HG02588 (cell line): ENCODE results near the gene ANKRD53.

ENCODE experiments used
- ATAC-seq: cut with Tn5 transposase; IDR thresholded peaks from one replicate; pipeline ENCODE4 v1.9.1; 2021; ENCODE audit warnings: mild to moderate bottlenecking, moderate library complexity; ENCODE audit not compliant: unreplicated experiment

The ANKRD53 gene

DNA sequence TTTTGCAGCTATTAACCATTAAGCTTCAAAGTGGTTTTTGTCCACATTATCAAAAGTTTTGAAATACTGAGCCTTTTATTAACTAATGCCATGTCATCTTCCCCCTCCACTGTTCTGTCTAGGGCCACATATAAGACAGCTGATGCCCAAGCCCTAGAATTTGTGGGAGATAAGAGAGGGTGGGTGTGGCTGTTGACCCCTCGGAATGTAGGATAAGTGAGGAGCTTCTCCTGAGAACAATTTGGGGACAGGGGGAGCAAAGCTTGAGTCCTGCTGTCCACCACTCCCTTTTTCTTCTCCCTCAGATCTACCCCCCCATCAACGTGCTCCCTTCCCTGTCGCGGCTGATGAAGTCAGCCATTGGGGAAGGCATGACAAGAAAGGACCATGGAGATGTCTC lies 14.3 kb upstream of the ANKRD53 start:
- ATAC-seq = no peak

DNA sequence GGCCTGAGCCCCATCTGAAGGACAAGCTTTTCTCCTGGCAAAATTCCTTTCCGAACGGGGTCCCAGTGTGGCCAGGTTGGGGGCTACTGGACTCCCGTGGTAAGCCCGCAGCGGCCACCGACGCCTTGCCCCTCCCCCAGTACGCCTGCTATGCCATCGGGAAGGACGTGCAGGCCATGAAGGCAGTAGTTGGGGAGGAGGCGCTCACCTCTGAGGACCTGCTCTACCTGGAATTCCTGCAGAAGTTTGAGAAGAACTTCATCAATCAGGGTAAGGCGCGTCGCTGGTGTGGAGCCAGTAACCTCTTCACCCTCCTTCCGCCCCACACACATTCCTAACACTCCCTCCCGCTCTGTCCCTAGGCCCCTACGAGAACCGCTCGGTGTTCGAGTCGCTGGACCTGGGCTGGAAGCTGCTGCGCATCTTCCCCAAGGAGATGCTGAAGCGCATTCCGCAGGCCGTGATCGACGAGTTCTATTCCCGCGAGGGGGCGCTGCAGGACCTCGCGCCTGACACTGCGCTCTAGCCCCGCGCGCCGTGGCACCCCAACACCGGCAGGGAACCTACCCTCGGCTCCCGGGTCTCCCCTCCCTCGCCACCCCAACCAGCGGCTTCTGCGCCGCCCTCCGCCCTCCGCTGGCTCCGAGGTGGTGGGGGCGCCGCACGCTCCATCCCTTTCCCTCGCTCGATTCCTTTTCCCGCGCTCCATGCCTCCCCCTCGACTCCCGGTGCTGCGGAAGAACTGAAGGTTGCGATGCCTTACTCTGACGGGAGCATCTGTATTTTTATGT lies 13.6 kb upstream of the ANKRD53 start:
- peak; percentile 75 for ATAC-seq

DNA sequence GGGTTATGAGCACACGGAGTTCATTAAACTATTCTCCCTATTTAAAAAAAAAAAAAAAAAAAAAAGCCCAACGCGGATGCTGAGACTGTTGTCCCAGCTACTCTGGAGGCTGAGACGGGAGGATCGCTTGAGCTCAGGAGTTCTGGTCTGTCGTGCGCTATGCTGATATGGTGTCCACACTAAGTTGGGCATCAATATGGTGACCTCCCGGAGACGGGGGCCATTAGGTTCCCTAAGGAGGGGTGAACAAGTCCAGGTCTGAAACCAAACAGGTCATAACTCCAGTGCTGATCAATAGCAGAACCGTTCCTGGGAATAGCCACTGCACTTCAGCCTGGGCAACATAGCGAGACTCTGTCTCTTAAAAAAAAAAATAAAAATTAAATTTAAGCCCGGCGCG lies 12.9 kb upstream of the ANKRD53 start:
- no peak for ATAC-seq

DNA sequence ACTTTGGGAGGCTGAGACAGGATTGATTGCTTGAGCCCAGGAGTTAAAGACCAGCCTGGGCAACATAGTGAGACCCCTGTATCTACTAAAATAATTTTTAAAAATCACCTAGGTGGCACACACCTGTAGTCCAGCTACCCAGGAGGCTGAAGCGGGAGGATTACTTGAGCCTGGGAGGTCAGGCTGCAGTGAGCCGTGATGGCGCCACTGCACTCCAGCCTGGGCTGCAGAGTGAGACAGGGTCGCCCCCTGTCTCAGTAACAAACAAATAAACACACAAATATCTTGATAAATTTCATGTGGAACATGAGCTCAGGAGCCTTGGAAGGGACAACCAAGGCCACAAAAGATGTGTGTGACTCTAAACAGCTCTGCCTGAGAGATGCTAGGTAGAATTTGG lies 11.7 kb upstream of the ANKRD53 start:
- ATAC-seq = no peak

DNA sequence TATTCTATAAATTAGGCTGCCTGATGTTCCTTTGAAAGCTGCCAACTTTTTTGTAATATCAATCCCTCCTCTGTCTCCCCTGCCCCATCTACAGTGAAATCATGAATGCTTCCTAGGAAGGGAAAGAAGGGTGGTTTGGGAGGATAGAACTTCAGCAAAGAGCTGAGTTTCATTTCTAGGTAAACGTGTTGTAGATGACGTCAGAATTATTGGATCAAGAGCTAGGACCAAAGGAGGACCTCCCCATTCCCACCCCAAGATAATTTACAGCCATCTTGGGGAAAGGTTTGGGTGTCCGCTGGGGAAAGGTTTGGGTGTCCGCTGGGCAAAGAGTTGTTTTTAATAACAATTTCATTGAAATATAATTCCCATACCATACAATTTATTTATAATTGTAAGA lies 11.2 kb upstream of the ANKRD53 start:
- ATAC-seq = no peak

DNA sequence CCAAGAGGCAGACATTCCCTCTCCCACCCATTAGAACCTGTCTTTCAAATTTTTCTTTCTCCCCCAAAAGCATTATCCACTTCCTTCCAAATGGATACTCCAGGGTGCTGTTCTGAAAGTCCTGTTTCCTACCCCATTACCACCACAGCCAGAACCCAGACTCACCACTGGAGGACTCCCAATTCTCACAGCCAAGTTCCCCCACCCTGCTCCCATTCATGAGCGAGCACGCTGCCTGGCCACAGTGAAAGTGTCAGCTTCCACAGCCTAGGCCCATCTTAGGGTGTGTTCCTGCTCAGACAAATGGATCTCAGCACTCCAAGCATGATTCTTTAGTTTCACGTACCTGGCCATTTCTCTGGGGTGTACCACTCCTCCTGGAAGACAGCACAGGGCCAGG lies 3.8 kb upstream of the ANKRD53 start:
- no peak for ATAC-seq

DNA sequence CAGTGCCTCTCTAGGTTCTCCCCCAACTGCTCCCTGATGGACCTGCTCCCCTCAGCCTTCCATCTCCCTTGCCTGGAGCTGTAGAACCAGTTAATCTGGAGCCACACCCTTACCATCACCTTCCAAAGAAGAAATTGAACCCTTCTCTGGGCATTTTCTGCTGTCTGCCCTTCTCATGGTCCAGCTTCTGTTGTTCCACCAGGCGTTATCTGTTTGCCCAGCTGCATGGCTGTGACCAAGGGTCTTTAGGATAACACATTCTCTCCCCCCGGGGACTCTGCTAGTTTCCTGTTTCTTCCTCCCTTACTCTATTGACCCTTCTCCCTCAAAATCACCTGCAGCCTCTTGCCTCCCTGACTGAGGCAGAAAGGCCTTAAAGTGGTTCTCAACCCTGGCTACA lies 3.2 kb upstream of the ANKRD53 start:
- no peak for ATAC-seq

DNA sequence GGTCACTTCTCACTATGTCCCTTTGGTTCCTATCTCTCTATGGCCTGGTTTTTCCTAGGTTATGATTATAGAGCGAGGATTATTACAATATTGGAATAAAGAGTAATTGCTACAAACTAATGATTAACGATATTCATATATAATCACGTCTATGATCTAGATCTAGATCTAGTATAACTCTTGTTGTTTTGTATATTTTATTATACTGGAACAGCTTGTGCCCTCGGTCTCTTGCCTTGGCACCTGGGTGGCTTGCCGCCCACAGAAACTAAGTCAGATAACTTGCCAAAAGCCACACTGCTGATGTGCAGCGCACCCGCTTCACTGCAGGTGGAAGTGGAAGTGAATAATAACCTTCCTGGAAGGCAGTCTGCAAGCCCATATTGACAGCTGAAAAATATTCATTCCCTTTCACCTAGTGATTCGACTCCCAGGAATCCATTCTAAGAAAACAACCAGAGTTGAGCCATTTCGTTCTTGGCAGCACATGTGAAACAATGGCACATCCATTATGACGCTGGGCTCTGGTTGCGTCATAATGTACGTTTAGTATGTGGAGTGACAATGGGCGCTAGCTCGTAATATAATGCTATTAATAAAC lies 725 bp upstream of the ANKRD53 start:
- no peak for ATAC-seq

DNA sequence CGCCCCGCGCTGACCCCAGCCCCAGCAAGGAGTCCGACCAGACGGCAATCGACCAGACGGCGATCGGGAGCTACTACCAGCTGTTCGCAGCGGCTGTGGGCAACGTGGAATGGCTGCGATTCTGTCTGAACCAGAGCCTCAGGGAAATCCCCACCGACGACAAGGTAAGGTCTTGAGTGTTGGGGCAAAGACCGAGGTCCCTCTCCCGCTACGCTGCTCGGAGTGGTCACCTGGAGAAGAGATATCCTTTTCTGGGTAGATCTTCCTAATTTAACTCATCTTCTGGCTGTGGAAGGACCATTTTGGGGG lies 704 bp downstream of the ANKRD53 start:
- no peak for ATAC-seq

DNA sequence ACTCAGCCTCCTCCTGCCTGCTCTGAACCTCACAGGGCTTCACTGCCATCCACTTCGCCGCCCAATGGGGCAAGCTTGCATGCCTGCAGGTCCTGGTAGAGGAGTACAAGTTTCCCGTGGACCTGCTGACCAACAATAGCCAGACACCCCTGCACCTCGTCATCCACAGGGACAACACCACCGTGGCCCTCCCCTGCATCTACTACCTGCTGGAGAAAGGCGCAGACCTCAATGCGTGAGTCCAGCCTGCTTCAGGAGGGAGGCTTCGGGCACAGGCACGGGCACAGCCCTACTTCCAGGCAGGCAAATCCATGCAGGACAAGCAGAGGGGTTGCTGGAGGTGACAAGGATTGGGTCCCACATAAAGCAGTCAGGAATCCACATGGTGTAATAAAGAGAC lies 1.2 kb downstream of the ANKRD53 start:
- no peak for ATAC-seq

DNA sequence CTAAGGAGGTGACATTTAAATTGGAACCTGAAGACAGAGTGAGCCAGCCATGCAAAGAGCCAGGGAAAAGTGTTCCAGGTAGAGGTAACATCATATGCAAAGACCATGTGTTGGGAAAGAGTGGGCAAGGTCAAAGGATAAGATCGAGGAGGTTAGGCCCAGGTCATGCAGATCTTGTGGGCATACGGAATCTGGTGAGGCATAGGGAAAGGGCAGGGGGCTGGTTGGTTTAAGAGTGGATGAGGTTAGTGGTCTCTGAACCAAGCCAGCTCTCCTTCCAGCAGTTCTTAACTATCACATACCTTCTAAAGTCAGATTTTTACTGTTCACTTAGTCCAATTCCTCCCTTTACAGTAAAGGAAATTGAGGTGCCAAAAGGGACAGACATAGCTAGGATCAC lies 3.0 kb downstream of the ANKRD53 start:
- no peak for ATAC-seq

DNA sequence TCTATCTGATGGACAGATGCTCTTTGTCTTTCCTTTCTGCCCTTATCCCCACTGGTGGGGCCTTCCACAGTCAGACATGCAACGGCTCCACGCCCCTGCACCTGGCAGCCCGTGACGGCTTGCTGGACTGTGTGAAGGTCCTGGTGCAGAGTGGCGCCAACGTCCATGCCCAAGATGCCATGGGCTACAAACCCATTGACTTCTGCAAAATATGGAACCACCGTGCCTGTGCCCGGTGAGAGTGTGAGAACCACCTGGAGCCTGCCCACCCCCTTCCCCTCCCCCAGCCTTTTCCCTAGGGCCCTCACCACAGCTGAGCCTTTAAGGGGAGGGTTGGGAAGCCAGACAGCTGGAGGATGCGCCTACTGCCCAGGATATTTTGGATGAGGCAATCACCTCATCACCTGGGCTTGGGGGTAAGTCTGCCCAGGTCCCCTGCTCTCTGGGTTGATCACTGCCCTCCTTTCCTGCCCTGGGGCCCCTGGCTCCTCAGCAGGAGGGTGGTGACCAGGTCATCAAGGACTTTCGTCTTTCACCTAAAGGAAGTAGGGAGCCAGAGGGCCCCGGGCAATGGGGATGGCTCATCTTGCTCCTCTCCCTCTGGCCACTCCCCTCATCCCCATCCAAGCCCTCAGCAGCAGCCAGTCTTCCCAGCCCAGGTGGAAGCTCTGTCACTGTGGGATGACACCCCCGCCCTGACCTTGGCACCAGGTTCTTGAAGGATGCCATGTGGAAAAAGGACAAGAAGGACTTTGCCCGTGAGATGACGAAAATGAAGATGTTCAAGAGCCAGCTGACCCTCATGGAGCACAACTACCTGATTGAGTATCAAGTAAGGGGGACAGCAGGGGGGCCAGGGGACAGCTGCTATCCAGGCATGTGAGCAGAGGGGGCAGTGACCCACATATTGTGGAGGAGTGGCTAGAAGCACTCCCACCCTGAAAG lies 3.7 kb downstream of the ANKRD53 start:
- no peak for ATAC-seq

DNA sequence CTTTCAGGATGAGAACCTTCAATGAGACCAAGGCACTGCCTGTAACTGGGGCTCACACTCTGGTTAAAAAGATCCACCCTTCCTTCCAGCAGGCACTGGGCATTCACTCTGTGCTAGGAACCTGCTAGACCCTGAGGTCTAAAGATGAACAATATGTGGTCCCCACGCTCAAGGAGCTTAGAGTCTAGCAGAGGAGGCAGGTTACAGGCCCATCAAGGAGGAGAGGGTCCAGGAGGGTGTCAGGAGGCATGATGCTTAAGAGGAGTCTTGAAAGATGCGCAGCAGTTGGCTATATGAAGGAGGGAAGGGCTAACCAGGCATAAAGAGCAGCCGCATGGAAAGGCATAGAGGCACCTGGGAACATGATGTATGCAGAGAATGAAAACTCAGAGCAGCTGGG lies 4.5 kb downstream of the ANKRD53 start:
- ATAC-seq = no peak

DNA sequence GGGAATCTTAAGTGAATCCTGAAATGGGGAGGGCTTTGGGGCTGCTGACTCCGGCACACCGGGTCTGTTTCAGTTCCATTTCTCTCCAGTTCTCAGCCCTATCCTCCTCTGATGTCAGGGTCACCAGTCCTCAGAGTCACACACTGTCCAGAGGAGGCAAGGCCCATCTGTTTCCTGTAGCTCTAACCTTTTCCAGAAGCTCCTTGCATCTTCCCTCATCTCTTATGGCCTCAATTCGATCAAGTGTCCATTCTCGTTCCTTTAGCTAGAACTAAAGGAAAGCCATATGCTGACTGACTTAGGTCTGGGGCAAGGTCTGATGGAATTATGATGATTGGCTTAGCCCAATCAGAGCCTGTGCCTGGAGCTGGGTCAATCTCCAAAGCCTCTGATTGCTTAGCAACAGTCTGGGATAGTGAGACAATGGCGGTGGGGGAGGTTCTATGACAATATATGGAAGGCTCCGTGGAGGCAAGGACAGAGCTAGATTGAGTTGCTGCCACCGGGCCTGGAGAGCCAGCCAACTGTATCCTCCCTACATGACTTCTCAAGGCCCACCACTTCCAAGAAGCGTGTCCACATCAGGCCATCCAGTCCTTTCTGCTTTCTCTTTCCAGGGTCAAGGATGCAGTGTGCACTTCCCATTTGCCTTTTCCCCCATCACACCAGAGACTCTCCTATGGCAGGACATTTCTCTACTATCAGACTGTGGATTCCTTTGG lies 5.2 kb downstream of the ANKRD53 start:
- no peak for ATAC-seq

DNA sequence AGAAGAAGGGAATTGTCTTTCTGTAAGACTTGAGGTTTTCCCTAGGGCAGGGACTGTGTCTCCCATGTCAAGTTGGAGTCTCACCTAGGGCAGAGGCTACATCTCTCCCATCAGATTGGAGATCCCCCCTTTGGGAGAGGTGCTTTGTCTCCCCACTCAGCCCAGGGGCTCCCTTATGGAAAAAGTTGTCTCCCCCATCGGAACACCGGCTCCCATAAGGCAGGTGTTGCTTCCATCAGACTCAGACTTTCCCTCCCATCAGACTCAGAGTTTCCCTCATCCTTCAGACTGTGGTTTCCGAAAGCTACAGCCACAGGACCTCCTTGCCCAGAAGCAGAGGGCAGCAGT lies 5.8 kb downstream of the ANKRD53 start:
- ATAC-seq = no peak

DNA sequence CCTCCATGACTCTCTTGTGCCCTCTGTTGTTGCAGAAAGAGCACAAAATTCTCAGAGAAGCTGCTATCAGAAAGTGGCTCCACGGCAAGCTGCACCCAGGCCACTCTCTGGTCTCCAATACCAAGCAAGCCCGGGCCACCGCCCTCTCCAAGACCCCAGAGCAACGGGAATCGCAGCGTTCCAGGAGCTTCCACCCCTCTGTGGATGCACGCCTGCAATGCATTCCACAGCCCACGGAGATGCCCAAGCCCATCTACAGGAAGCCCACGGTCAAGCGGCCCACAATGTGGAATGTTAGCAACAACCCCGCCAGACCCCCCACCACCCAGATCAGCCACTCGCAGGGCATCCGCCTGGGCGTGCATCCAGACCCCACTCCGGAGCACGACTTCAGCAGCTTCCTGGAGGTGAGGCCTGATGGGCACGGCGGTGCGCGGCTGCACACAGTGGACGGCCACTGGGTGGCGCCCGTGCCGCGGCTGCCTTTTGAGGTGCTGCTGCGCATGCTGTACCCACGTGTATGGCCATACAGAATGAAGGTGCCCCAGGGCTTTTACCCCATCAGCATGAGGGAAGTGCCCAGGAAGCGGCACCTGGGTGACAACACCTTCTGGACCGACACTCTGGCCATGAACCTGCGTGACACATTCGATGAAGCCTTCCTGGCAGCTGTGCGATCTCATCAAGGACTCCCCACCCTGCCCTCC lies 6.3 kb downstream of the ANKRD53 start:
- ATAC-seq = peak; percentile 93

DNA sequence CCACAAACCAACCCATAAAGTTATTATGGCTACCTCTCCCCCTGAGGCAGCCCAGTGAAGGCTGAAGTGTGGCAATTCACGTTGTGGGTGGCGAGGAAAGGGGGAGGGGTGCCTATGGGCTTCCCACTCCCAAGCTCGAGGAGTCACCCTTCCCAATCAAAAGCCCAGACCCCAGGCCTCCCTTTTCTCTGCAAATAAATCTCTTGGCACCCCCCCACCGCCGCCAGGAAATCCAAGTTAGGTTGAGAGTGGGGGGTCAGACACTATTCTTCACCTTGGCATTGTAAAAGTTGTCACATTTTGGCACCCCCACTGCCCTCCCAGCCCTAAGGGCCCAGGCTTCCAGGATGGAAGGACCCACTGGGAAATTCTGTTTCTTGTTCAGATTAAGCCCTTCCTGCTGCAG lies 6.9 kb downstream of the ANKRD53 start:
- ATAC-seq = no peak

DNA sequence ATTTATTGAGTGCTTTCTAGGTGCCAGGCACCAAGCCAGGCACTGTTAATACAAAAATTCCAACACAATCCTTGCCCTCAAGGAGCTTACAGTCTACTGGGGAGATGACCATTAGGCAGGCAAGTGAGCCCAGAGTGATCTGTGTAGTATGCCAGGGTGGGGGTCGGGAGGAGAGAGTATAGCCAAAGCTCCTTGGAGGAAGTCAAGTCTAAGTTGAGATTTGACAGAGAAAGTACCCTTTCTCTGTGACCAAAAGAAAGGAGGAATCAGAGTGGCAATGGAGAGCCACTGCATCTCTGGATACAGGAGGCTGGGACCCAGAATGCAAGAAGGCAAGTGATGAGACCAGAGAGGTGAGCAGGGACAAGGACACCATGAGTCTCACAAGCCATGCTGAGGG lies 7.5 kb downstream of the ANKRD53 start:
- ATAC-seq = no peak

DNA sequence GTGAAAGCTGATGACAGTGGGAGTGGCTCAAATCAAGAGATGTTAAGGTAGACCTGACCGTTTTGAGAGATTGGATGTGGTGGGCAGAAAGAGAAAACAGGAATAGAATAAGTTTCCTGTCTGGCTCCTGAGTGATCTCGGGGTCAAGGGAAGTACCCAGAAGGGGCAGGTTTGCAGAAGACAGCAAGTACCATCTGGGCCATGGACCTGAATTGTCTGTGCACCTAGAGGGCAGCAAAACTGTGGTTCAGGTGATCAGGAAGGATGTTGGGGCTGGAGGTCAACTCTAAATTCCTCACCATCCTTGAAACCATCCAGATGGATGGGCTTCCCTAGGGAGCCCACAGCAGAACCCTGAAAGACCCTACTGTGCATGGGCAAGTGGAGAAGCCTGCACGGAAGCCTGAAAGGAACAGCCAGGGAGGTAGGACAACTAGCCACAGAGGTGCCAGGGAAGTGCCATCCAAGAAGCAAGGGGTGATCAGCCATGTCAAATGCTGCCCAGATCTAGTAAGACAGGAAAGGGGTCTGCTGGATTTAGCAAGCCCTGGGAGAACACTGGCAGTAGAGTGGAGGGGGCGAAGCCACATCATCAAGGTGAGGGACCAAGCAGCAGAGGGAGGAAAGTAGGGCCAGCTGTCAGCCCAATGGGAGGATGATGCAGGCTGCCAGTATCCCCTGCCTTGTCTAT lies 8.2 kb downstream of the ANKRD53 start:
- ATAC-seq = no peak

DNA sequence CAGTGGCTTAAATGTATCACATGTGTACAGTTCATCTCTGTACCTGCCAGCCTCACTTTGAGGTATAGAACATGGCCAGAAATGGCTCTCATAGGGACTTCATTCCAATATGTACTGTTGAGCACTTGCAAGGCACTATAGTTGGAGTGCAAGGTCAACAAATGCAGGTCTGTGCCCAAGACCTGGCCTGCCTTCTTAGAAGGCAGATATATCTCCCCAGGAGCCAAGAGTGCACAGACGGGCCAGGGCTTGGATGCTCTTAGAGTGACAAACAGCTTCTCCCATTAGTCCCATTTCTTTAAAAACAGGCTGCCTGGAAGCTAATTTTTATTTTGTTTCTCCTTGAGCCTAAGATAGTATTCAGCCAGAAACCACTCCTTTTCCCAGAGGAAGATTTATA lies 9.0 kb downstream of the ANKRD53 start:
- no peak for ATAC-seq
